H9 (cell line): ENCODE measurements around the gene PGF. TPM values are rescaled to one million over a fixed set of nuclear protein-coding genes. Genes with fewer than 3 reads are reported as not detected.

Experiments
- DNase-seq: peaks from one replicate; pipeline ENCODE4 v3.0.0-alpha.2; 2017
- H2AFZ ChIP-seq: one replicate; pipeline ENCODE4 v1.6.1; 2013; ENCODE audit warnings: mild to moderate bottlenecking, low read length, control low read depth, moderate library complexity
- H2AK5ac ChIP-seq: 2 replicates; pipeline ENCODE4 v1.6.1; 2013; ENCODE audit warnings: low read length, control low read depth, mixed read lengths; ENCODE audit not compliant: insufficient read length
- H2BK120ac ChIP-seq: one replicate; pipeline ENCODE4 v1.6.1; 2013; ENCODE audit warnings: low read depth, mild to moderate bottlenecking, low read length, control low read depth, inconsistent platforms; ENCODE audit not compliant: poor library complexity, severe bottlenecking
- H2BK12ac ChIP-seq: 2 replicates; pipeline ENCODE4 v1.6.1; 2013; ENCODE audit warnings: low read length, control low read depth, mixed read lengths, low read depth; ENCODE audit not compliant: insufficient read length
- H2BK15ac ChIP-seq: 2 replicates; pipeline ENCODE4 v1.6.1; 2013; ENCODE audit warnings: low read depth, low read length, control low read depth
- H2BK20ac ChIP-seq: one replicate; pipeline ENCODE4 v1.6.1; 2013; ENCODE audit warnings: low read depth, mild to moderate bottlenecking, low read length, control low read depth, inconsistent platforms; ENCODE audit not compliant: poor library complexity, severe bottlenecking
- H2BK5ac ChIP-seq: 2 replicates; pipeline ENCODE4 v1.6.1; 2013; ENCODE audit warnings: low read length, control low read depth, mixed read lengths; ENCODE audit not compliant: insufficient read length
- H3K14ac ChIP-seq: 2 replicates; pipeline ENCODE4 v1.6.1; 2013; ENCODE audit warnings: low read length, control low read depth; ENCODE audit not compliant: insufficient read depth
- H3K18ac ChIP-seq: 2 replicates; pipeline ENCODE4 v1.6.1; 2013; ENCODE audit warnings: low read depth, mild to moderate bottlenecking, mixed read lengths, low read length, control low read depth; ENCODE audit not compliant: insufficient read length
- H3K23ac ChIP-seq: 2 replicates; pipeline ENCODE4 v1.6.1; 2013; ENCODE audit warnings: low read length, control low read depth, mixed read lengths, low read depth; ENCODE audit not compliant: insufficient read length
- H3K23me2 ChIP-seq: 2 replicates; pipeline ENCODE4 v1.6.1; 2013; ENCODE audit warnings: low read depth, mild to moderate bottlenecking, mixed read lengths, low read length, control low read depth; ENCODE audit not compliant: insufficient read length, poor library complexity, severe bottlenecking
- H3K27ac ChIP-seq: 2 replicates; pipeline ENCODE4 v1.5.1; 2013; ENCODE audit warnings: low read length, control low read depth, mixed read lengths, low read depth; ENCODE audit not compliant: insufficient read length
- H3K27me3 ChIP-seq: 2 replicates; pipeline ENCODE4 v1.6.1; 2013; ENCODE audit warnings: low read length, control low read depth, inconsistent platforms; ENCODE audit not compliant: insufficient read depth
- H3K4ac ChIP-seq: 2 replicates; pipeline ENCODE4 v1.6.1; 2013; ENCODE audit warnings: low read depth, mild to moderate bottlenecking, control low read depth, inconsistent platforms, low read length, moderate library complexity
- H3K4me1 ChIP-seq: 2 replicates; pipeline ENCODE4 v1.6.1; 2013; ENCODE audit warnings: low read length, control low read depth, inconsistent platforms; ENCODE audit not compliant: insufficient read depth
- H3K4me2 ChIP-seq: 2 replicates; pipeline ENCODE4 v1.6.1; 2013; ENCODE audit warnings: low read length, control low read depth, mixed read lengths; ENCODE audit not compliant: insufficient read length, insufficient read depth
- H3K56ac ChIP-seq: 2 replicates; pipeline ENCODE4 v1.6.1; 2013; ENCODE audit warnings: low read depth, mild to moderate bottlenecking, mixed read lengths, low read length, control low read depth; ENCODE audit not compliant: insufficient read length
- H3K79me1 ChIP-seq: 2 replicates; pipeline ENCODE4 v1.6.1; 2013; ENCODE audit warnings: low read depth, mild to moderate bottlenecking, moderate library complexity, low read length, control low read depth, inconsistent platforms; ENCODE audit not compliant: insufficient read depth, poor library complexity, severe bottlenecking
- H3K79me2 ChIP-seq: 2 replicates; pipeline ENCODE4 v1.6.1; 2013; ENCODE audit warnings: low read length, control low read depth, inconsistent platforms; ENCODE audit not compliant: insufficient read depth
- H3K9ac ChIP-seq: 2 replicates; pipeline ENCODE4 v1.6.1; 2013; ENCODE audit warnings: low read length, control low read depth, mixed read lengths; ENCODE audit not compliant: insufficient read length; ENCODE audit errors: extremely low read depth
- H3K9me3 ChIP-seq: one replicate; pipeline ENCODE4 v1.6.1; 2013; ENCODE audit warnings: low read depth, low read length, inconsistent platforms; ENCODE audit not compliant: control insufficient read depth
- H3T11ph ChIP-seq: one replicate; pipeline ENCODE4 v1.6.1; 2013; ENCODE audit warnings: mild to moderate bottlenecking, low read length, control low read depth, inconsistent platforms
- H4K20me1 ChIP-seq: one replicate; pipeline ENCODE4 v1.6.1; 2013; ENCODE audit not compliant: control insufficient read depth, insufficient read length, insufficient read depth
- H4K5ac ChIP-seq: 2 replicates; pipeline ENCODE4 v1.6.1; 2013; ENCODE audit warnings: low read depth, mild to moderate bottlenecking, mixed read lengths, low read length, control low read depth; ENCODE audit not compliant: insufficient read length
- H4K8ac ChIP-seq: replicated peaks from 2 replicates; pipeline ENCODE4 v1.6.1; 2013; ENCODE audit warnings: low read length, control low read depth, mixed read lengths, low read depth; ENCODE audit not compliant: insufficient read length
- H4K91ac ChIP-seq: 2 replicates; pipeline ENCODE4 v1.6.1; 2013; ENCODE audit warnings: low read depth, mild to moderate bottlenecking, moderate library complexity, mixed read lengths, low read length, control low read depth; ENCODE audit not compliant: insufficient read length
- H3K27ac Mint-ChIP-seq, 3 experiments: 2 replicates in 2 of 3; 3 replicates in 1 of 3; pipeline ENCODE4 v1.8.0; 2020 to 2021; ENCODE audit warnings: mixed read lengths in 3 of 3, mild to moderate bottlenecking in 1 of 3, moderate library complexity in 1 of 3
- H3K27me3 Mint-ChIP-seq: 2 replicates; pipeline ENCODE4 v1.8.0; 2021; ENCODE audit warnings: low read depth, mild to moderate bottlenecking, moderate library complexity, mixed read lengths
- H3K36me3 Mint-ChIP-seq, 3 experiments: 2 replicates in 2 of 3; 3 replicates in 1 of 3; pipeline ENCODE4 v1.8.0; 2020 to 2021; ENCODE audit warnings: low read depth in 3 of 3, mixed read lengths in 3 of 3; ENCODE audit not compliant: insufficient read depth in 1 of 3
- H3K4me1 Mint-ChIP-seq, 2 experiments: 2 replicates each; pipeline ENCODE4 v1.8.0; 2020; ENCODE audit warnings: mixed read lengths in 2 of 2
- H3K4me3 Mint-ChIP-seq, 2 experiments: 2 replicates in 1 of 2; 3 replicates in 1 of 2; pipeline ENCODE4 v1.8.0; 2020 to 2021; ENCODE audit warnings: mild to moderate bottlenecking in 2 of 2, mixed read lengths in 2 of 2, moderate library complexity in 1 of 2
- H3K9me3 Mint-ChIP-seq, 2 experiments: 2 replicates in 1 of 2; 3 replicates in 1 of 2; pipeline ENCODE4 v1.8.0; 2020; ENCODE audit warnings: mild to moderate bottlenecking in 2 of 2, mixed read lengths in 2 of 2, moderate library complexity in 1 of 2
- CTCF ChIP-seq: fragments of 200-600 bp; sonication (generic); conservative IDR thresholded peaks from 3 replicates; pipeline ENCODE4 v1.8.0; 2021; ENCODE audit warnings: antibody characterized with exemption, mild to moderate bottlenecking
- WGBS: extraction: QIAGEN DNeasy Blood & Tissue Kit; methylation state at CpG from one replicate; pipeline ENCODE4 v1.1.7; 2013; ENCODE audit warnings: missing lambda C conversion rate, low lambda C conversion rate, mixed read lengths; ENCODE audit not compliant: insufficient read length; ENCODE audit errors: extremely low coverage; 5-methylcytosine and 5-hydroxymethylcytosine counted together
- total RNA-seq: library from RNA; stranded (reverse); gene quantifications from 2 replicates; pipeline ENCODE4 v1.2.1, GENCODE V29; 2021

PGF gene
- total RNA-seq, 1 experiment from 2014 or later, result 2.3 TPM

- Histone ChIP-seq H4K8ac (no peak overlapping the region), H3K27ac (no peak overlapping the region), H2BK5ac (no peak overlapping the region), H3K27me3 (no peaks in the 10 kb centered on the region), H3K23ac (no peak overlapping the region), H3K79me1 (no peaks in the 10 kb centered on the region), H2BK12ac (no peak overlapping the region), H3K79me2 (no peaks in the 10 kb centered on the region), H2BK20ac (no peak overlapping the region), H3K23me2 (peaks cover 2% of the 10 kb centered on the region), H3K14ac (no peak overlapping the region), H3K18ac (no peak overlapping the region), H2AFZ (no peak overlapping the region), H3K4ac (no peak overlapping the region), H4K5ac (no peak overlapping the region), H2BK120ac (no peak overlapping the region), H3K9ac (no peak overlapping the region), H3T11ph (no peak overlapping the region), H2AK5ac (no peak overlapping the region), H4K91ac (no peak overlapping the region), H3K9me3 (no peaks in the 10 kb centered on the region), H3K4me1 (no peaks in the 10 kb centered on the region), H4K20me1 (no peaks in the 10 kb centered on the region), H3K4me2 (no peak overlapping the region), H3K56ac (no peak overlapping the region), H2BK15ac (no peak overlapping the region)
- no peak for DNase-seq
- H3K4me3 Mint-ChIP-seq, result no peak overlapping the region
- H3K9me3 Mint-ChIP-seq, result no peaks in the 10 kb centered on the region
- no CpG with 5 or more reads among the region's 11 CpGs for WGBS
- H3K27ac Mint-ChIP-seq, result no peak overlapping the region
- peaks cover 2% of the 10 kb centered on the region; the same call in 1 of the 2 replicates for H3K27me3 Mint-ChIP-seq
- TF ChIP-seq CTCF, result no peak
- no peaks in the 10 kb centered on the region for H3K36me3 Mint-ChIP-seq
- 0 out of 4 replicates have a peak, but pooled peaks cover 0 to 3% of the 10 kb centered on the region in 2 experiments for H3K4me1 Mint-ChIP-seq
Observed at GRCh38 chr14:74936151-74936550, 19.2 kb downstream of the PGF start.
